ENCODE data around the gene SGK1.
"Not testable (repeated sequence)": the region's sequence is repeated elsewhere in the genome, so short reads cannot be mapped to it uniquely, and the experiment has no call there.

Gene SGK1

GRCh38 chr6:134339216-134339615 is 21.3 kb upstream of the SGK1 start:
- H3K27ac ChIP-seq, result peak overlapping the region in 2 of 11 experiments; percentile 65 to 70; a peak in 1 of 22 replicates
- H4K20me1 ChIP-seq, result no peaks in the 10 kb centered on the region
- no peak overlapping the region for H3K4me2 ChIP-seq
- H3K9ac ChIP-seq, result no peak overlapping the region
- peaks cover 22 to 56% (median 36%) of the 10 kb centered on the region in 10 experiments for H3K4me1 ChIP-seq
- H3K36me3 ChIP-seq, result no peaks in the 10 kb centered on the region
- no peaks in the 10 kb centered on the region for H3K27me3 ChIP-seq
- no peak for TF ChIP-seq Cebpa-rat (IDR thresholded peaks at IDR 0.05)
- peaks cover 0 to 19% (median 0%) of the 10 kb centered on the region in 11 experiments; a peak in 5 of 22 replicates for H3K9me3 ChIP-seq (replicated peaks in 1 of 11)
- no peak overlapping the region for H3K4me3 ChIP-seq

- Histone ChIP-seq H3K4me1 (peaks cover 16 to 44% (median 39%) of the 10 kb centered on the region in 10 experiments), H3K27me3 (no peaks in the 10 kb centered on the region), H3K4me2 (peak overlapping the region in 9 of 11 experiments; percentile 25 to 75 (median 50); a peak in 15 of 22 replicates), H3K36me3 (no peaks in the 10 kb centered on the region), H3K27ac (peak overlapping the region in 2 of 11 experiments; percentile 1 to 67; a peak in 1 of 22 replicates), H4K20me1 (no peaks in the 10 kb centered on the region), H3K9me3 (replicated peaks in 1 of 11) (peaks cover 0 to 4% (median 1%) of the 10 kb centered on the region in 11 experiments; a peak in 3 of 22 replicates), H3K9ac (no peak overlapping the region), H3K4me3 (no peak overlapping the region)
- no peak for TF ChIP-seq Cebpa-rat (IDR thresholded peaks at IDR 0.05)
Observed at GRCh38 chr6:134331256-134331655, 13.3 kb upstream of the SGK1 start.

GRCh38 chr6:134330555-134330954 is 12.6 kb upstream of the SGK1 start:
- H3K9me3 ChIP-seq (replicated peaks in 1 of 11), result peaks cover 2 to 11% (median 8%) of the 10 kb centered on the region in 11 experiments; a peak in 17 of 22 replicates
- no peaks in the 10 kb centered on the region for H4K20me1 ChIP-seq
- no peak overlapping the region for H3K9ac ChIP-seq
- no peaks in the 10 kb centered on the region for H3K27me3 ChIP-seq
- H3K27ac ChIP-seq, result no peak overlapping the region; a peak in 1 of 22 replicates
- H3K4me2 ChIP-seq, result peak overlapping the region in 5 of 11 experiments; percentile 28 to 72 (median 50); a peak in 7 of 22 replicates
- TF ChIP-seq Cebpa-rat (IDR thresholded peaks at IDR 0.05), result no peak
- H3K4me1 ChIP-seq, result peaks cover 16 to 44% (median 39%) of the 10 kb centered on the region in 10 experiments
- H3K36me3 ChIP-seq, result no peaks in the 10 kb centered on the region
- no peak overlapping the region for H3K4me3 ChIP-seq

- no peak overlapping the region for H3K4me3 ChIP-seq
- no peaks in the 10 kb centered on the region for H3K36me3 ChIP-seq
- H3K4me2 ChIP-seq, result no peak overlapping the region
- peaks cover 5 to 13% (median 11%) of the 10 kb centered on the region in 11 experiments; a peak in 17 of 22 replicates for H3K9me3 ChIP-seq (replicated peaks in 1 of 11)
- TF ChIP-seq Cebpa-rat (IDR thresholded peaks at IDR 0.05), result no peak
- no peaks in the 10 kb centered on the region for H4K20me1 ChIP-seq
- H3K27ac ChIP-seq, result no peak overlapping the region
- peaks cover 10 to 32% (median 31%) of the 10 kb centered on the region in 10 experiments for H3K4me1 ChIP-seq
- no peak overlapping the region for H3K9ac ChIP-seq
- H3K27me3 ChIP-seq, result no peaks in the 10 kb centered on the region
Observed at GRCh38 chr6:134328792-134329191, 10.9 kb upstream of the SGK1 start.

- peaks cover 4 to 25% (median 24%) of the 10 kb centered on the region in 10 experiments for H3K4me1 ChIP-seq
- no peaks in the 10 kb centered on the region for H4K20me1 ChIP-seq
- no peak for TF ChIP-seq Cebpa-rat (IDR thresholded peaks at IDR 0.05)
- H3K9ac ChIP-seq, result no peak overlapping the region
- no peaks in the 10 kb centered on the region for H3K36me3 ChIP-seq
- no peak overlapping the region for H3K4me3 ChIP-seq
- H3K27me3 ChIP-seq, result no peaks in the 10 kb centered on the region
- no peak overlapping the region for H3K4me2 ChIP-seq
- no peak overlapping the region for H3K27ac ChIP-seq
- peaks cover 5 to 13% (median 11%) of the 10 kb centered on the region in 11 experiments; a peak in 17 of 22 replicates for H3K9me3 ChIP-seq (replicated peaks in 1 of 11)
Observed at GRCh38 chr6:134328138-134328537, 10.2 kb upstream of the SGK1 start.

GRCh38 chr6:134326192-134326591 is 8.3 kb upstream of the SGK1 start:
- H3K4me2 ChIP-seq, H3K4me3 ChIP-seq, H3K9ac ChIP-seq, H4K20me1 ChIP-seq, H3K4me1 ChIP-seq, H3K36me3 ChIP-seq, H3K27ac ChIP-seq, H3K27me3 ChIP-seq: not testable (repeated sequence)
- H3K9me3 ChIP-seq (replicated peaks in 1 of 11), result peaks cover 10 to 26% (median 13%) of the 10 kb centered on the region in 11 experiments; a peak in 18 of 22 replicates

GRCh38 chr6:134324766-134325165 is 6.9 kb upstream of the SGK1 start:
- Histone ChIP-seq H3K27ac (no peak overlapping the region), H3K9ac (no peak overlapping the region), H3K4me2 (no peak overlapping the region), H3K36me3 (peaks cover 0 to 4% (median 0%) of the 10 kb centered on the region in 11 experiments; a peak in 1 of 22 replicates), H3K9me3 (replicated peaks in 1 of 11) (peaks cover 22 to 40% (median 26%) of the 10 kb centered on the region in 11 experiments), H3K4me1 (no peaks in the 10 kb centered on the region), H3K27me3 (no peaks in the 10 kb centered on the region), H4K20me1 (no peaks in the 10 kb centered on the region), H3K4me3 (no peak overlapping the region)
- no peak for TF ChIP-seq Cebpa-rat (IDR thresholded peaks at IDR 0.05)

GRCh38 chr6:134324141-134324540 is 6.2 kb upstream of the SGK1 start:
- no peaks in the 10 kb centered on the region for H4K20me1 ChIP-seq
- TF ChIP-seq Cebpa-rat (IDR thresholded peaks at IDR 0.05), result no peak

GRCh38 chr6:134323698-134324097 is 5.8 kb upstream of the SGK1 start:
- Histone ChIP-seq H4K20me1 (no peaks in the 10 kb centered on the region), H3K4me2 (no peak overlapping the region), H3K4me3 (no peak overlapping the region), H3K27me3 (no peaks in the 10 kb centered on the region), H3K36me3 (peaks cover 0 to 4% (median 0%) of the 10 kb centered on the region in 11 experiments; a peak in 1 of 22 replicates), H3K27ac (no peak overlapping the region), H3K9ac (no peak overlapping the region), H3K4me1 (peaks cover 0 to 11% (median 3%) of the 10 kb centered on the region in 10 experiments; a peak in 15 of 20 replicates), H3K9me3 (replicated peaks in 1 of 11) (peaks cover 27 to 48% (median 33%) of the 10 kb centered on the region in 11 experiments)
- no peak for TF ChIP-seq Cebpa-rat (IDR thresholded peaks at IDR 0.05)

More at GRCh38 chr6:134324141-134324540, 6.2 kb upstream of the SGK1 start:
- Histone ChIP-seq H3K4me3 (no peak overlapping the region), H3K9me3 (replicated peaks in 1 of 11) (peaks cover 27 to 46% (median 31%) of the 10 kb centered on the region in 11 experiments), H3K27me3 (no peaks in the 10 kb centered on the region), H3K9ac (no peak overlapping the region), H3K4me1 (peaks cover 0 to 6% (median 0%) of the 10 kb centered on the region in 10 experiments; a peak in 3 of 20 replicates), H3K4me2 (no peak overlapping the region), H3K36me3 (peaks cover 0 to 4% (median 0%) of the 10 kb centered on the region in 11 experiments; a peak in 1 of 22 replicates), H3K27ac (no peak overlapping the region)

- H3K4me2 ChIP-seq, result no peak overlapping the region
- no peaks in the 10 kb centered on the region for H4K20me1 ChIP-seq
- H3K27ac ChIP-seq, result no peak overlapping the region
- H3K27me3 ChIP-seq, result no peaks in the 10 kb centered on the region
- H3K4me3 ChIP-seq, result no peak overlapping the region
- H3K9ac ChIP-seq, result no peak overlapping the region
- peaks cover 0 to 4% (median 0%) of the 10 kb centered on the region in 11 experiments; a peak in 1 of 22 replicates for H3K36me3 ChIP-seq
- H3K9me3 ChIP-seq (replicated peaks in 1 of 11), result peaks cover 27 to 48% (median 33%) of the 10 kb centered on the region in 11 experiments
- TF ChIP-seq Cebpa-rat (IDR thresholded peaks at IDR 0.05), result no peak
- H3K4me1 ChIP-seq, result peaks cover under 1 to 15% (median 7%) of the 10 kb centered on the region in 10 experiments; a peak in 17 of 20 replicates
Observed at GRCh38 chr6:134323294-134323693, 5.4 kb upstream of the SGK1 start.

Data from BLaER1 treated with 17β-estradiol and CSF1 and Interleukin-3, amounts not matched to agents 10 nM and 100 nM (cell line).